Measurements from ENCODE around the gene TBCB. TPM values are rescaled to one million over a fixed set of nuclear protein-coding genes. Genes with fewer than 3 reads are reported as not detected.

Gene TBCB
- total RNA-seq, 1 donor from 2014 or later: 172 TPM

DNA sequence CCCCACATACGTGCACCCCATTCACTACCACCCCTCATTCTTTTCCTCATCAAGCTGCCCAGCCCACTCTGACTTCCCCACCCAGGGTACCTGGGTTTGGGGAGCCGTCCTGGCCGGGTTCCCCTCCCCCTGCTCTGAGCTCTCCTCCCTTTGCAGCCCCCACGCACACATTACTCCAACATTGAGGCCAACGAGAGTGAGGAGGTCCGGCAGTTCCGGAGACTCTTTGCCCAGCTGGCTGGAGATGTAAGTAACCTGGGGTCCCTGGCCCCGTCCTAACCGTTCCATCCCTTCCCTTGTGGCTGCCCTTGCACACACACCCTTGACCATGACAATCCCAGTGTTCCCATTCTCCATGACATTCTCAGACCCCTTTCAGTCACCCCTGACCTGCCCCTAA, 27.2 kb downstream of the TBCB start:
- Mint-ChIP-seq H3K4me1 (ENCODE audit: unreplicated experiment) (peaks cover 12% of the 10 kb centered on the region), H3K9me3 (ENCODE audit: unreplicated experiment) (no peaks in the 10 kb centered on the region), H3K36me3 (ENCODE audit: unreplicated experiment) (peaks cover 44% of the 10 kb centered on the region), H3K27ac (ENCODE audit: unreplicated experiment) (no peak overlapping the region), H3K27me3 (ENCODE audit: unreplicated experiment) (no peaks in the 10 kb centered on the region), H3K4me3 (ENCODE audit: unreplicated experiment) (peak overlapping the region; percentile 43)
- TF ChIP-seq, protein P1, sequence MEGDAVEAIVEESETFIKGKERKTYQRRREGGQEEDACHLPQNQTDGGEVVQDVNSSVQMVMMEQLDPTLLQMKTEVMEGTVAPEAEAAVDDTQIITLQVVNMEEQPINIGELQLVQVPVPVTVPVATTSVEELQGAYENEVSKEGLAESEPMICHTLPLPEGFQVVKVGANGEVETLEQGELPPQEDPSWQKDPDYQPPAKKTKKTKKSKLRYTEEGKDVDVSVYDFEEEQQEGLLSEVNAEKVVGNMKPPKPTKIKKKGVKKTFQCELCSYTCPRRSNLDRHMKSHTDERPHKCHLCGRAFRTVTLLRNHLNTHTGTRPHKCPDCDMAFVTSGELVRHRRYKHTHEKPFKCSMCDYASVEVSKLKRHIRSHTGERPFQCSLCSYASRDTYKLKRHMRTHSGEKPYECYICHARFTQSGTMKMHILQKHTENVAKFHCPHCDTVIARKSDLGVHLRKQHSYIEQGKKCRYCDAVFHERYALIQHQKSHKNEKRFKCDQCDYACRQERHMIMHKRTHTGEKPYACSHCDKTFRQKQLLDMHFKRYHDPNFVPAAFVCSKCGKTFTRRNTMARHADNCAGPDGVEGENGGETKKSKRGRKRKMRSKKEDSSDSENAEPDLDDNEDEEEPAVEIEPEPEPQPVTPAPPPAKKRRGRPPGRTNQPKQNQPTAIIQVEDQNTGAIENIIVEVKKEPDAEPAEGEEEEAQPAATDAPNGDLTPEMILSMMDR (IDR thresholded peaks at IDR 0.05): no peak
- no peak for DNase-seq (ENCODE audit: extremely low spot score, unreplicated experiment)

DNA sequence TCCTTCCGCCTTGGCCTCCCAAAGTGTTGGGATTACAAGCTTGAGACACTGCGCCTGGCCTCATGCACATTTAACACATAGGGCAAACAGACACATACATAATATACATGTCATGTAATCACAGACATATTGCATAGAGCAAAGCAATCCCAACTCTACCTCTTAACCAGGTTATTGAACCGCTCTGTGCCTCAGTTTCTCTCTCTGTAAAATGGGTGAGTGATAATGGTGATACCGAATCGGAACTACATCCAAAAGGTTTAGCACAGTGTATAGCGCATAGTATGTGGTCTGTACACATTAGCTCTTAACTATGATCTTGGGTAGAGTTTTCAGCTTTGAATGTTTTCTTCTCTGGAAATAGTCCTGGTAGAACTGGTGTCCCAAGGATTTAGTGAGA, 29.4 kb downstream of the TBCB start:
- TF ChIP-seq, protein P1 (IDR thresholded peaks at IDR 0.05): no peak
- no peak overlapping the region for H3K4me3 Mint-ChIP-seq (ENCODE audit: unreplicated experiment)
- peaks cover 58% of the 10 kb centered on the region for H3K36me3 Mint-ChIP-seq (ENCODE audit: unreplicated experiment)
- H3K27me3 Mint-ChIP-seq (ENCODE audit: unreplicated experiment): no peaks in the 10 kb centered on the region
- no peak for DNase-seq (ENCODE audit: extremely low spot score, unreplicated experiment)
- no peaks in the 10 kb centered on the region for H3K9me3 Mint-ChIP-seq (ENCODE audit: unreplicated experiment)
- H3K4me1 Mint-ChIP-seq (ENCODE audit: unreplicated experiment): peaks cover 10% of the 10 kb centered on the region
- no peak overlapping the region for H3K27ac Mint-ChIP-seq (ENCODE audit: unreplicated experiment)

DNA sequence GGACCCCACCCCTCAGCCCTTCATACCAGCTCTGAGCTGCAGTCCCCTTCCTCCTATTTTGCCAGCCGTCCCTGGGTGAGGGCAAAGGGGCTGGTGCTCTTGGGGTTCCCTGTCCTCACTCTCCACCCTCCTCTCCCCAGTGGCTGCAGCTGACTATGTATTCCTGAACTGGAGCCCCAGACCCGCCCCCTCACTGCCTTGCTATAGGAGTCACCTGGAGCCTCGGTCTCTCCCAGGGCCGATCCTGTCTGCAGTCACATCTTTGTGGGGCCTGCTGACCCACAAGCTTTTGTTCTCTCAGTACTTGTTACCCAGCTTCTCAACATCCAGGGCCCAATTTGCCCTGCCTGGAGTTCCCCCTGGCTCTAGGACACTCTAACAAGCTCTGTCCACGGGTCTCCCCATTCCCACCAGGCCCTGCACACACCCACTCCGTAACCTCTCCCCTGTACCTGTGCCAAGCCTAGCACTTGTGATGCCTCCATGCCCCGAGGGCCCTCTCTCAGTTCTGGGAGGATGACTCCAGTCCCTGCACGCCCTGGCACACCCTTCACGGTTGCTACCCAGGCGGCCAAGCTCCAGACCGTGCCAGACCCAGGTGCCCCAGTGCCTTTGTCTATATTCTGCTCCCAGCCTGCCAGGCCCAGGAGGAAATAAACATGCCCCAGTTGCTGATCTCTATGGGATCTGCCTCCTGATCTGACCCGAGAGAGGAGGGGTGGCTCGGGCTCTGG, 34.6 kb downstream of the TBCB start:
- Mint-ChIP-seq H3K4me1 (ENCODE audit: unreplicated experiment) (no peaks in the 10 kb centered on the region), H3K27me3 (ENCODE audit: unreplicated experiment) (no peaks in the 10 kb centered on the region), H3K4me3 (ENCODE audit: unreplicated experiment) (no peak overlapping the region), H3K27ac (ENCODE audit: unreplicated experiment) (no peak overlapping the region), H3K36me3 (ENCODE audit: unreplicated experiment) (peaks cover 54% of the 10 kb centered on the region), H3K9me3 (ENCODE audit: unreplicated experiment) (no peaks in the 10 kb centered on the region)
- DNase-seq (ENCODE audit: extremely low spot score, unreplicated experiment): no peak
- TF ChIP-seq, protein P1 (IDR thresholded peaks at IDR 0.05): no peak

DNA sequence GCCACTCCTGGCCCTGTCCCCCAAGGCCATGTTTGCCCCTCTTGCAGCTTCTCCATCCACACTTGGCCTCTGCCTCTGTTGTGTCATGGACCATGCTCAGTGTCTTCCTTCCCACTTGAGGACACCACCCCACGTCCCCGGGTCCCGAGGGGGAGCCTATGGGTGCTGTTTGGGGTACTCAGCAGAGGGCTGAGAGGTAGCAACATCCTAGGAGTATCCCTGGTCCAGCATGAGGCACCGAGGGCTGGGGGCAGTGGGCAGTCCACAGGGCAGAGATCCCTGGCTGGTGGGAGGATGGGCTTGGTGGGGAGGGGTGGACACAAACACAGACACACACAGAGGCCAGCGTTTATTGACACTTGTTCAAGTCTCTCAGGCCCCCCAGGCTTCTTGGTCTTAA, 35.3 kb downstream of the TBCB start:
- H3K27ac Mint-ChIP-seq (ENCODE audit: unreplicated experiment): no peak overlapping the region
- peaks cover 48% of the 10 kb centered on the region for H3K36me3 Mint-ChIP-seq (ENCODE audit: unreplicated experiment)
- H3K4me3 Mint-ChIP-seq (ENCODE audit: unreplicated experiment): no peak overlapping the region
- TF ChIP-seq, protein P1 (IDR thresholded peaks at IDR 0.05): no peak
- H3K9me3 Mint-ChIP-seq (ENCODE audit: unreplicated experiment): no peaks in the 10 kb centered on the region
- H3K4me1 Mint-ChIP-seq (ENCODE audit: unreplicated experiment): no peaks in the 10 kb centered on the region
- no peak for DNase-seq (ENCODE audit: extremely low spot score, unreplicated experiment)
- H3K27me3 Mint-ChIP-seq (ENCODE audit: unreplicated experiment): no peaks in the 10 kb centered on the region

DNA sequence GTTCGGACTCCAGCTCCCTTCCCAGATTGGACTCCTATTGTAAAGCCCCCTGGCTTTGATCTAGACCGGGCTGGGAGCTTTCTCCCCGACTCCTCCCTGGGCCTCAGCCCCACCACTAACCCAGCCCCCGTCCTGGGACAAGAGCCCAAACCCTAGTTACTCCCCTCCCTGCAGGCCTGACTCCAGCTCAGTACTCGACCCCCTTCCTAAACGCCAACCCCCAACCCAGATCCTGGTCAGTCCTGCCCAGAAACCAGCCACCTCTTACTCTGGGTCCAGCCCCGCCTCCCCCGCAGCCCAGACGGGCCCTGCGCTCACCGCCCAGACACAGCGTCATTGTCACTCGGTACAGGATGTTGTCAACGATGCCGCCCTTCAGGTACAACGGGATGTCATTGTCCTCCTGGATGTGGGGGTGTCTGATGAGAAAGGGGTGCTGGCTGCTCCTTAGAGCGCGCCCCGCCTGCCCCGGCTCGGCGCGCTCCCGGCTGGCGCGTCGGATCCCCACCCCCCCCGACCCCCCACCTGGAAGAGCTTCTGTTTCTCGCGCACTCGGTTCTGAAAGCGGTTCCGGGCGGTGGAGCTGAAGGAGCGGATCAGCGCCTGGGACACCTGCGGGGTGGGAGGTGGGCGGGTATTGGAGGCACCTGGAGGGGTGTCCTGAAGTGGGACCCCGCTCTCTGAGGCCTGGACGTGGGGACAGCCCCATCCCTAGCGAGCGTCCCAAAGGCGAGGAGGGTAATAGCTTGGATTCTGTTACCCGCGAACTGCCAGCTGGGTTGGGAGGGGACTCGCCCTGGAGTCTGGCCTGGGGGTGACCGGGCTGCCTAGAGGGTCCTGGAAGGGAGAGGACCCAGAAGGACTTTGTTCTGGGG, 36.1 kb downstream of the TBCB start:
- Mint-ChIP-seq H3K27ac (ENCODE audit: unreplicated experiment) (no peak overlapping the region), H3K36me3 (ENCODE audit: unreplicated experiment) (peaks cover 40% of the 10 kb centered on the region), H3K4me3 (ENCODE audit: unreplicated experiment) (no peak overlapping the region), H3K27me3 (ENCODE audit: unreplicated experiment) (no peaks in the 10 kb centered on the region), H3K9me3 (ENCODE audit: unreplicated experiment) (no peaks in the 10 kb centered on the region), H3K4me1 (ENCODE audit: unreplicated experiment) (no peaks in the 10 kb centered on the region)
- DNase-seq (ENCODE audit: extremely low spot score, unreplicated experiment): no peak
- TF ChIP-seq, protein P1 (IDR thresholded peaks at IDR 0.05): no peak
